ENCODE measurements around the gene RANBP1.

Gene RANBP1

DNA sequence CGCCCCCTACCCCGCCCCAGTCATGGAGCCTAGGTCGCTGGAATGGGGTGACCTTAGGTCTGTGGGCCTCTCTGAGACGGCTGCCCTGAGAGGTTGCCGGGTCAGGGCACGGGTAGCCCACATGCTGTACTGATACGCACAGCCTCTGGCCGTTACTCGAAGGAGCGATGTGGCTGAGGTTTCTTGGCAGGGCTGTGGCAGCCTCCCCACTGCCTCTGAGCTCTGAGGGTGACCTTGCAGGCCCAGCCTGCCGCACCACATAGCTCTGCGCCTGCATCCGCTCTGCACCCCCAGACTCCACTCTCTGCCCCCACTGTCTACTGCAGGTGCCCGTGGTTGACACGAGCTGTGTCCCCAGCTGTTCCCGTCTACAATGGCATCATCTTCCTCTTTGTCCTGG lies 23.0 kb downstream of the RANBP1 start:
- no peak for DNase-seq

DNA sequence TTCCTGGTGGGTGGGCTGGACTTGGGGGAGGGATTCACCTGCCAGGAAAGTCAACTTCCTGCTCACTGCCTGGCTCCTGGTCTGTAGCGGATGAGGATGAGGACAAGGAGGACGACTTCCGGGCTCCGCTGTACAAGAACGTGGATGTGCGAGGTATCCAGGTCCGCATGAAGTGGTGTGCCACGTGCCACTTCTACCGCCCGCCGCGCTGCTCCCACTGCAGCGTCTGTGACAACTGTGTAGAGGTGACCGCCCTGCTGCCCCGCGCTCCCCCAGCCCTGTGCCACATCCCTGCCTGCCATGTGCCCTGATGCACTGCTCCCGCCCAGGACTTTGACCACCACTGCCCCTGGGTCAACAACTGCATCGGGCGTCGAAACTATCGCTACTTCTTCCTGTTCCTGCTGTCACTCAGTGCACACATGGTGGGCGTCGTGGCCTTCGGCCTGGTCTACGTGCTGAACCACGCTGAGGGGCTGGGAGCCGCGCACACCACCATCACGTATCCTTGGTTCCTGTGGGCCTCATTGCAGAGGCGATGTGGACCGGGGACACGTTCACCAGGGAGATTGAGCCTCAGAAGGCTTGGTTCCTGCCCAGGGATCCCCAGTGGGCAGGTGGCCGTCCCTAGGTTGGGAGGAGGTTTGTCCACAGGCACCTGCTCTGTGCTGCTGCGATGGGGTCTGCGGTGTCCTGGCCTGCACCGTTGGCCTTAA lies 23.6 kb downstream of the RANBP1 start:
- DNase-seq, result no peak

DNA sequence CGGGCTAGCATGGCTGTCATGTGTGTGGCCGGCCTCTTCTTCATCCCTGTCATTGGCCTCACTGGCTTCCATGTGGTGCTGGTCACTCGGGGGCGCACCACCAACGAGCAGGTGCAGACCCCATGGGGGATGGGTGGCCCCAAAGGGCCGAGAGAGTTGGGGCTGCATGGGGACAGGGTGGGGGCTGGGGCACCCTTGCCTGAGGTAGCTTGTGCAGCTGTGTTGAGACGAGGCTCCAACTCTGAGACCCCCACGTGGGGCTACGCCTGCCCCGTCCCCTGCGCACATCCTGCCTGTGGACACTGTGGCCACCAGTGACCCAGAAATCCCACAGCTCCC lies 24.2 kb downstream of the RANBP1 start:
- DNase-seq, result no peak

DNA sequence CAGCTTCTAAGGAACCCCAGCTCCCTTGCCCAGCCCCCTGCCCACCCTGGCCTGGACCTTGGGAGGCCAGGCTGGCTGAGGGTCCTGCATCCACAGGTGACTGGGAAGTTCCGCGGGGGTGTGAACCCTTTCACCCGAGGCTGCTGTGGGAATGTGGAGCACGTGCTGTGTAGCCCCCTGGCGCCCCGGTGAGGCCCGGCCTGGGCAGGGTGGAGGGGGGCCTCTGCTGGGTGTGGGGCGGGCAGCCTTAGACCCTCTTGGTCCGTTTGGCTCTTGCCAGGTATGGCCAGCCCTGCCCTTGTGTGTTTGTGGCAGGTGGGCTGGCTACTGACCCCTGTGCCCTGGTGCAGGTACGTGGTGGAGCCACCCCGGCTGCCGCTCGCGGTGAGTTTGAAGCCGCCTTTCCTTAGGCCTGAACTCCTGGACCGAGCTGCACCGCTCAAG lies 24.6 kb downstream of the RANBP1 start:
- no peak for DNase-seq

GRCh38 chr22:20141186-20142077 lies 25.5 kb downstream of the RANBP1 start:
- no peak for DNase-seq

DNA sequence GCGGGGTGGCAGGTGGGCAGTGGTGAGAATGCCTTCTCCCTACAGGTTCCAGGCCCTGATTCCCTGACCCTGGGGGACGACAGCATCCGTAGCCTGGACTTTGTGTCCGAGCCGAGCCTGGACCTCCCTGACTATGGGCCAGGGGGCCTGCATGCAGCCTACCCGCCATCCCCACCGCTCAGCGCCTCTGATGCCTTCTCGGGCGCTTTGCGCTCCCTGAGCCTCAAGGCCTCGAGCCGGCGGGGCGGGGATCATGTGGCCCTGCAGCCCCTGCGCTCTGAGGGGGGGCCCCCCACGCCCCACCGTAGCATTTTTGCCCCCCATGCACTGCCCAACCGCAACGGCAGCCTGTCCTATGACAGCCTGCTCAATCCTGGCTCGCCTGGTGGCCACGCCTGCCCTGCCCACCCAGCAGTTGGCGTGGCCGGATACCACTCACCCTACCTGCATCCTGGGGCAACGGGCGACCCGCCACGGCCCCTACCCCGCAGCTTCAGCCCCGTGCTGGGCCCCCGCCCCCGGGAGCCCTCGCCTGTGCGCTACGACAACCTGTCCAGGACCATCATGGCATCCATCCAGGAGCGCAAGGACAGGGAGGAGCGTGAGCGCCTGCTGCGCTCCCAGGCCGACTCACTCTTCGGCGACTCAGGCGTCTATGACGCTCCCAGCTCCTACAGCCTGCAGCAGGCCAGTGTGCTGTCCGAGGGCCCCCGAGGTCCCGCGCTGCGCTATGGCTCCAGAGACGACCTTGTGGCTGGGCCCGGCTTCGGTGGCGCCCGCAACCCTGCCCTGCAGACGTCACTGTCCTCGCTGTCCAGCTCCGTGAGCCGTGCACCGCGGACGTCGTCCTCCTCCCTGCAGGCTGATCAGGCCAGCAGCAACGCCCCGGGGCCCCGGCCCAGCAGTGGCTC lies 27.1 kb downstream of the RANBP1 start:
- DNase-seq, result no peak

- DNase-seq, result no peak
Measured at GRCh38 chr22:20143883-20144665, 28.2 kb downstream of the RANBP1 start.

DNA sequence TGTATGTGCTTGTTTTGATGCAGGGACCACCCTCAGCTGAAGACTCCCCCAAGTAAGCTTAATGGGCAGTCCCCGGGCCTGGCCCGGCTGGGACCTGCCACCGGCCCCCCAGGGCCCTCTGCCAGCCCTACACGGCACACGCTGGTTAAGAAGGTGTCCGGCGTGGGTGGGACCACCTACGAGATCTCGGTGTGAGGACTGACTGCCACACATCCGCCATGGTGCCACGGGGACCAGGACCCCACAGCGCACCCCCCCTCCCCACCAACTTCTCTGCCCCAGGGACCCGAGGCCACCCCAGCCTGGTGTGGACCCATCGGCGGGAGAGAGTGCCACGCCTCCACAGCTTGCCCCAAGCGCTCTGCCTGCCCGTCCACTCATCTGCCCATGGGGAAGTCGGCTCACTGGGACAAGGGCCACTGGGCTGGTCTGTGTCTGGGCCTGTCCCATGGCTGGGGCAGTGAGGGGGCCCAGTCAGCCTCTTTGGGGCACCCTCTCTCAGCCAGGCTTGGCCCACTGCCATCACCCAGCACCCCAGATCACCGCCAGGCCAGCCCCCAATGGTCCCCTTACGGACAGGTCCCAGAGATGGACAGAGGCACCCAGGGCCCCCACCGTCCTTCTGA lies 29.4 kb downstream of the RANBP1 start:
- no peak for DNase-seq

DNA sequence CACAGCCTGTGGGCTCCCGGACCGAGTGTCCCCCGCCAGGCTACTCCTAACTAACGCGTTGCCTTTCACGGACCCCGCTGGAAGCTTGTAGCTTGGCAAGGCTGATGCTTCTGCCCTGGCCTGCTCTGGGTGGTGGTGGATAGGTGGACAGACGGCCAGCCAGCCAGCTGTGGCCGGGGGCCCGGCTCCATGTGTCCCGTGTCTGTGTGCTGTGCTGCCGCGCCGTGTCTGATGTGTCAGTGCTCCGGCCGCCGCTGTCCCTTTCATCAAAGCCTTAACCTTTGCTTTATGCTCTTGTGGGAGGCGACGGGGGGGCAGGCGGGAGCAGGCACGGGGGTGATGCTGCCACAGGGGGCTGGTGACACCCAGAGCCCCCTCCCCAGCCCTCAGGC lies 29.9 kb downstream of the RANBP1 start:
- DNase-seq, result no peak

GRCh38 chr22:20146777-20147176 lies 30.9 kb downstream of the RANBP1 start:
- no peak for DNase-seq

GRCh38 chr22:20147237-20147988 lies 31.5 kb downstream of the RANBP1 start:
- DNase-seq, result no peak

- no peak for DNase-seq
Measured at GRCh38 chr22:20148414-20148813, 32.5 kb downstream of the RANBP1 start.

DNA sequence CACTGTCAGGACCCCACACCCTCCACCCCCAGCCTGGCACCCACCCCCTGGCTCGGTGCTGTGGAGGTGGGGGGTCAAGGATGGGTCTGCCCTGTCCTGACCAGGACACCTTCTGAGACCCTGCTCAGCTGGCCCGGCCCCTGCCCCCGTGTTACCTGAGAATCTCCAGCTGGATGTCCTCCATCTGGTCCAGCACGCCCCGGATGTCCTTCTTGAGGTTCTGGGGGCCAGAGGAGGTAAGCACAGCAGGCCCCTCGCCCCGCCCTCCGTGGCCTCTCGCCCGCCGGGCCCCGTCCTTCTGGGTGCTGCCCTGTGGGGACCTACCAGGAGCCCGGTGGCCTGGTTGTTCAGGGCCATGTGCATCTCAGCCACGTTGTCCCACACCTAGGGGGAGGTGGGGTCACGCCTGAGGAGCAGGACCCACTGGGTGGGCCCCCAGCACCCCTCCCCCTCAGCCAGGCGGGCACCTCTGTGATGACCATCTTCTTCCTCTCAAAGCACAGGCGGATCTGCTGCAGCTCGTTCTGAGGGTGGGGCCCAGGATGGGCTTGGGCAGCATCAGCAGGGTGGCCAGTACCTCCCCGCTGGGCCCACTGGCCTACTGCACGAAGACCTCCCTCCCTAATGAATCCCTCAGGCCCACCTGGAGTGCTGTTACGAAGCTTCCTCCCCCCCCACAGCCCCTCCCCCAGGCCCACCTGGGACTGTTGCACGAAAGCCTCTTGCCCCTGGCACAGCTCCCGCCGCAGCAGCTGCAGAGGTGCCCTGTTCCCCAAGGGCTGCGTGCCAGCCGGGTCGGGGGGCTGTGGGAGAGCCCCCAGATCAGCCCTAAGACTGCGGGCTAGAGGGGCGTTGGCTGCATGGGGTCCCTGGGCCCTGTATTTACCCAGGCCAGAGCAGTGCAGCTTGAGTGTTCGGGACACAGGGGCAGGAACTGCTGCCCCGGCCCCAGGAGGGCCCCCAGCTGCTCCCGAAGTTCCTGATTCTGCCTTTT lies 33.6 kb downstream of the RANBP1 start:
- DNase-seq, result no peak

GRCh38 chr22:20150381-20151275 lies 34.7 kb downstream of the RANBP1 start, which contains the start of gene CCDC188:
CCDC188 (minus strand) TSS chr22:20151055; CDS start chr22:20150986, 69 bp downstream.
- DNase-seq, result no peak

- no peak for DNase-seq
Measured at GRCh38 chr22:20151276-20151588, 35.3 kb downstream of the RANBP1 start.

DNA sequence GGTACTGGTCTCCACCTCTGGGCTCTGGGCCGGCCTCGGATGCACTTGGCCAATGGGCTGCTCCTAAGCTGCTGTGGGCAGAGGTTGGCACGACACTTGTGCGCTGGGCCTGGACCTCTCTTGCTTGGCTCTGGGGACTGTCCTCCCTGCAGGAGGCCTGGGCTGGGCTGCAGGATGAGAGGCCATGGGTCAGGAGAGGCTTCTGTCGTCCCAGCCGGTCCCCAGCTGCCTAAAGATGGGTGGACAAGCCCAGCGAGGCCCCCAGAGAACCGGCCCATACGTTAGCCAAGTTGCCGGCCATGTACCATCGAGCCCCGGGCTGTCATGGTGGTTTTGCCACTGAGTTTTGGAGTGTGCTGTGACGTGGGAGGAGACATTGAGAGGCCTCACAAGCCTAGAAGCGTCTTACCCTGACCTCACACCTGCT lies 36.6 kb downstream of the RANBP1 start:
- no peak for DNase-seq

DNA sequence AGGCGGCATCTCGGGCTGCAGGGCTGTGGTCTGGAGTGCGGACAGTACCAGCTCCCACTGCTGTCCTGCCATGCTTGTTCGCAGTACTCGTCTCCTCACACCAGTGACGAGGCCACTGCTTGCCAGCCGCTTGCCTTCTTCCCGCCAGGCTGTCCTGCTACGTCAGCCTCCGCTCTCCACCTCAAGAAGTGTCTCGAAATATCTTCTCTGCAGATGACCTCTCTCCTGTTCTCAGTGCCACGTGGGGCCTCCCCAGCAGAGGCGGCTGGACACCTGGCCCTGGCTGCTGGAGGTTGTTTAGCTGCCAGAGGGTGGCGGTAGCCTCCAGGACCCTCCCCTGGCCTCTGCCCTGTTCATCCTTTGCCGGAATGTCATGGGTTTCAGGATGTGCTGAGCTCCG lies 38.0 kb downstream of the RANBP1 start:
- no peak for DNase-seq

DNA sequence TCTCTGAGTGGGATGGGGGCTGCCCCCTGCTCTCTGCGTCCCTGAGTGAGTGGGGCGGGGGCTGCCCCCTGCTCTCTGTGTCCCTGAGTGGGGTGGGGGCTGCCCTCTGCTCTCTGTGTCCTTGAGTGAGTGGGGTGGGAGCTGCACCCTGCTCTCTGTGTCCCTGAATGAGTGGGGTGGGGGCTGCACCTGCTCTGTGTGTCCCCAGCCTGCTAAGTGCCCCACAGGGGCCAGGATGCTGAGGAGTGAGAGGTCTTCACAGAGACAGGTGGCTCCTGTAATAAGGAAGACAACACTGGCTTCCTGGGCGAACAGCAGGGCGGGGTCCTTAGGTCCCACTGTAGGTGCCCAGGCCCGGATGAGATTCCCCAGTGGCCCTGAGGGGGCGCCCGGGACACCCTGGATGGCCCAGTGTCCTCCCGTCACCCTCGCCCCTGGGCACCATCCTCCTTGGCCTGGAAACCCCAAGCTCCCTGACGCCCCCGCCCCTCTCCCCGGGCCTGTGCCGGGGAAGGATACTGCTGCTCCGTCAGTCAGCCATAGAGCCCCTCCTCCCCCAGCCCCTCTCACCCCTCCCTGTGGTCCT lies 38.8 kb downstream of the RANBP1 start:
- no peak for DNase-seq
